IMR-90 (cell line): ENCODE measurements around the gene FAM131C.

Source experiments
- BHLHE40 ChIP-seq: fragments of 150-350 bp; IDR thresholded peaks from 2 replicates; pipeline ENCODE4 v1.6.1; 2016; ENCODE audit warnings: mild to moderate bottlenecking, low read depth, low read length
- CEBPB ChIP-seq: IDR thresholded peaks from 2 replicates; pipeline ENCODE4 v1.6.1; 2012; ENCODE audit warnings: low read depth, low read length, improper control_type of control experiment
- CHD1 ChIP-seq: IDR thresholded peaks from 2 replicates; pipeline ENCODE4 v1.6.1; 2012; ENCODE audit warnings: low read depth, low read length, improper control_type of control experiment
- FOS ChIP-seq: fragments of 150-350 bp; IDR thresholded peaks from 2 replicates; pipeline ENCODE4 v1.6.1; 2016; ENCODE audit warnings: low read depth, low read length
- MAZ ChIP-seq: IDR thresholded peaks from 2 replicates; pipeline ENCODE4 v1.6.1; 2012; ENCODE audit warnings: low read depth, mild to moderate bottlenecking, low read length, improper control_type of control experiment, moderate library complexity, borderline replicate concordance
- MXI1 ChIP-seq: IDR thresholded peaks from 2 replicates; pipeline ENCODE4 v1.6.1; 2012; ENCODE audit warnings: low read depth, mild to moderate bottlenecking, low read length, moderate library complexity, borderline replicate concordance
- POLR2A ChIP-seq: IDR thresholded peaks from 2 replicates; pipeline ENCODE4 v1.6.1; 2012; ENCODE audit warnings: mild to moderate bottlenecking, low read depth, low read length
- RAD21 ChIP-seq: IDR thresholded peaks from 2 replicates; pipeline ENCODE4 v1.6.1; 2012; ENCODE audit warnings: low read length, improper control_type of control experiment
- RFX5 ChIP-seq: IDR thresholded peaks from 2 replicates; pipeline ENCODE4 v1.8.0; 2012; ENCODE audit warnings: low read depth, mild to moderate bottlenecking, low read length, moderate library complexity
- SMC3 ChIP-seq: fragments of 150-350 bp; IDR thresholded peaks from 2 replicates; pipeline ENCODE4 v1.6.1; 2016; ENCODE audit warnings: low read depth, mild to moderate bottlenecking, antibody characterized with exemption, low read length, moderate library complexity
- USF2 ChIP-seq: fragments of 150-350 bp; IDR thresholded peaks from 2 replicates; pipeline ENCODE4 v1.6.1; 2017; ENCODE audit warnings: mild to moderate bottlenecking, antibody characterized with exemption, low read length, low read depth
- TF ChIP-seq, protein P1 (sequence below): conservative IDR thresholded peaks from 2 replicates; pipeline ENCODE4 v1.5.1; 2012; ENCODE audit warnings: mild to moderate bottlenecking, low read depth, low read length, improper control_type of control experiment
- TF ChIP-seq, protein P2 (sequence below): fragments of 150-350 bp; IDR thresholded peaks from 2 replicates; pipeline ENCODE4 v1.6.1; 2016; ENCODE audit warnings: low read depth, mild to moderate bottlenecking, low read length, moderate library complexity, borderline replicate concordance

- TF ChIP-seq, protein P1, sequence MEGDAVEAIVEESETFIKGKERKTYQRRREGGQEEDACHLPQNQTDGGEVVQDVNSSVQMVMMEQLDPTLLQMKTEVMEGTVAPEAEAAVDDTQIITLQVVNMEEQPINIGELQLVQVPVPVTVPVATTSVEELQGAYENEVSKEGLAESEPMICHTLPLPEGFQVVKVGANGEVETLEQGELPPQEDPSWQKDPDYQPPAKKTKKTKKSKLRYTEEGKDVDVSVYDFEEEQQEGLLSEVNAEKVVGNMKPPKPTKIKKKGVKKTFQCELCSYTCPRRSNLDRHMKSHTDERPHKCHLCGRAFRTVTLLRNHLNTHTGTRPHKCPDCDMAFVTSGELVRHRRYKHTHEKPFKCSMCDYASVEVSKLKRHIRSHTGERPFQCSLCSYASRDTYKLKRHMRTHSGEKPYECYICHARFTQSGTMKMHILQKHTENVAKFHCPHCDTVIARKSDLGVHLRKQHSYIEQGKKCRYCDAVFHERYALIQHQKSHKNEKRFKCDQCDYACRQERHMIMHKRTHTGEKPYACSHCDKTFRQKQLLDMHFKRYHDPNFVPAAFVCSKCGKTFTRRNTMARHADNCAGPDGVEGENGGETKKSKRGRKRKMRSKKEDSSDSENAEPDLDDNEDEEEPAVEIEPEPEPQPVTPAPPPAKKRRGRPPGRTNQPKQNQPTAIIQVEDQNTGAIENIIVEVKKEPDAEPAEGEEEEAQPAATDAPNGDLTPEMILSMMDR = no peak
- TF ChIP-seq POLR2A = no peak
- TF ChIP-seq RFX5 = no peak
- TF ChIP-seq CHD1 = no peak
- no peak for TF ChIP-seq RAD21
- no peak for TF ChIP-seq FOS
- TF ChIP-seq, protein P2, sequence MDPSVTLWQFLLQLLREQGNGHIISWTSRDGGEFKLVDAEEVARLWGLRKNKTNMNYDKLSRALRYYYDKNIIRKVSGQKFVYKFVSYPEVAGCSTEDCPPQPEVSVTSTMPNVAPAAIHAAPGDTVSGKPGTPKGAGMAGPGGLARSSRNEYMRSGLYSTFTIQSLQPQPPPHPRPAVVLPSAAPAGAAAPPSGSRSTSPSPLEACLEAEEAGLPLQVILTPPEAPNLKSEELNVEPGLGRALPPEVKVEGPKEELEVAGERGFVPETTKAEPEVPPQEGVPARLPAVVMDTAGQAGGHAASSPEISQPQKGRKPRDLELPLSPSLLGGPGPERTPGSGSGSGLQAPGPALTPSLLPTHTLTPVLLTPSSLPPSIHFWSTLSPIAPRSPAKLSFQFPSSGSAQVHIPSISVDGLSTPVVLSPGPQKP = no peak
- no peak for TF ChIP-seq CEBPB
- TF ChIP-seq BHLHE40 = no peak
- no peak for TF ChIP-seq USF2
- no peak for TF ChIP-seq MXI1
- no peak for TF ChIP-seq MAZ
- TF ChIP-seq SMC3 = no peak
These were observed 46.5 kb downstream of the FAM131C start for GRCh38 chr1:16026723-16027484.
